Measurements from ENCODE around the gene MORN1.

MORN1 gene

DNA sequence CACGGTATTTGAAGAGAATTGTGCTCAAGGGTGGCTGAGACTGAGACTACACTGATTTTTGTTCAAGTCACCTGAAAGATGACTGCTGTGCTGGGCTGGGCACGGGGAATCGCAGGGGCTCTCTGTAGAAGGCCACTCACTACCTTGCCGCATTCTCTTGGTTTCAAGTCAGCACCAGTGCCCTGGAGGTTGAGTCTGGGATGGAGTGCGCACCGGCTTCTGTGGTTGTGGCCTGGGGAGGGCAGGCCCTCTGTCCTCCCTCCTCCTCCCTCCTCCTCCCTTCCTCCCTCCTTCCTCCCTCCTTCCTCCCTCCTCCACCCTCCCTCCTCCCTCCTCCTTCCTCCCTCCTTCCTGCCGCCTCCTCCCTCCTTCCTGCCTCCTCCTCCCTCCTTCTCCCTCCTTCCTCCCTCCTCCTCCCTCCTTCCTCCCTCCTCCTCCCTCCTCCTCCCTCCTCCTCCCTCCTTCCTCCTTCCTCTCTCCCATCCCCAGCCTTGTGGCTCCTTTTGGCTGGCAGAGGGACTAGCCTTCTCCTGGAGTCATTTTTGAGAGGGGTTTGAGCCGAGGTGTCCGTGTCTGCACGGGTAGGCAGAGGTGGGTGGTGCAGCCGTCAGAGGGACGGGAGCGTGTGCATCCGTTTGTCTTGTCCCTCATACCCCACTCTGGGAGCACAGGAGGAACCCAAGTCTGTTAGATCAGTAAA lies 9.7 kb upstream of the MORN1 start:
- Histone ChIP-seq H3K9me2 (replicated peaks; ENCODE audit: low read depth, low read length) (no peaks in the 10 kb centered on the region), H3K9ac (ENCODE audit: low read depth, low read length, poor library complexity, severe bottlenecking) (no peak overlapping the region), H3K36me3 (ENCODE audit: insufficient read depth, low read length) (peaks cover 58% of the 10 kb centered on the region; the same call in 1 of the 2 replicates), H3F3A (ENCODE audit: low read depth) (no peaks in the 10 kb centered on the region), H3K4me3 (ENCODE audit: low read length, poor library complexity, severe bottlenecking) (no peak overlapping the region), H2AFZ (ENCODE audit: low read length) (no peak overlapping the region), H4K20me1 (ENCODE audit: insufficient read depth, low read length, poor library complexity, severe bottlenecking) (peaks cover 5% of the 10 kb centered on the region), H3K9me3 (ENCODE audit: insufficient read depth, low read depth, low read length) (no peaks in the 10 kb centered on the region), H3K79me2 (ENCODE audit: insufficient read depth, low read length) (peaks cover 1% of the 10 kb centered on the region; the same call in 1 of the 2 replicates), H3K27me3 (ENCODE audit: insufficient read depth, low read length, poor library complexity, severe bottlenecking) (no peaks in the 10 kb centered on the region), H3K4me1 (ENCODE audit: insufficient read depth, low read length, poor library complexity, severe bottlenecking) (no peaks in the 10 kb centered on the region), H3K4me2 (ENCODE audit: low read depth, low read length, poor library complexity, severe bottlenecking) (no peak overlapping the region)
- TF ChIP-seq, protein P1, sequence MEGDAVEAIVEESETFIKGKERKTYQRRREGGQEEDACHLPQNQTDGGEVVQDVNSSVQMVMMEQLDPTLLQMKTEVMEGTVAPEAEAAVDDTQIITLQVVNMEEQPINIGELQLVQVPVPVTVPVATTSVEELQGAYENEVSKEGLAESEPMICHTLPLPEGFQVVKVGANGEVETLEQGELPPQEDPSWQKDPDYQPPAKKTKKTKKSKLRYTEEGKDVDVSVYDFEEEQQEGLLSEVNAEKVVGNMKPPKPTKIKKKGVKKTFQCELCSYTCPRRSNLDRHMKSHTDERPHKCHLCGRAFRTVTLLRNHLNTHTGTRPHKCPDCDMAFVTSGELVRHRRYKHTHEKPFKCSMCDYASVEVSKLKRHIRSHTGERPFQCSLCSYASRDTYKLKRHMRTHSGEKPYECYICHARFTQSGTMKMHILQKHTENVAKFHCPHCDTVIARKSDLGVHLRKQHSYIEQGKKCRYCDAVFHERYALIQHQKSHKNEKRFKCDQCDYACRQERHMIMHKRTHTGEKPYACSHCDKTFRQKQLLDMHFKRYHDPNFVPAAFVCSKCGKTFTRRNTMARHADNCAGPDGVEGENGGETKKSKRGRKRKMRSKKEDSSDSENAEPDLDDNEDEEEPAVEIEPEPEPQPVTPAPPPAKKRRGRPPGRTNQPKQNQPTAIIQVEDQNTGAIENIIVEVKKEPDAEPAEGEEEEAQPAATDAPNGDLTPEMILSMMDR (conservative IDR thresholded peaks at IDR 0.05; ENCODE audit: low read length): no peak
- no peak for TF ChIP-seq EZH2phosphoT487 (IDR thresholded peaks at IDR 0.05; ENCODE audit: borderline replicate concordance)

DNA sequence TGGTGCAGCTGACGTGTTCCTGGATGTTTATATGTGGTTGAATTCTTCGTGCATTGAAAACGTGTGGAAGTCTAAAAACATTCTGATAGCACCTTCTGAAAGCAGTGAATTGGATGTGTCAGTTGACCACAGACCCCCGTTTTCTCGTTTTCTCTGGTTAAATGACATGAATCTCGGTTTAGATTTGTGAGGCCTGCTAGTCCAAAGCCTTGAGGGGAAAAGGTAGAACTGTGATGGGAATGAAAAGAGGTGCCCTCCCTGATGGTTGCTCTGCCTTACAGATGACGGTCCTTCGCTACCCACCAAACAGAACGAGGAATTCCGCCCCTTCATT lies 9.2 kb upstream of the MORN1 start:
- Histone ChIP-seq H4K20me1 (ENCODE audit: insufficient read depth, low read length, poor library complexity, severe bottlenecking) (peaks cover 5% of the 10 kb centered on the region), H3K36me3 (ENCODE audit: insufficient read depth, low read length) (peaks cover 58% of the 10 kb centered on the region; the same call in 1 of the 2 replicates), H3K4me2 (ENCODE audit: low read depth, low read length, poor library complexity, severe bottlenecking) (no peak overlapping the region), H3K4me3 (ENCODE audit: low read length, poor library complexity, severe bottlenecking) (no peak overlapping the region), H3F3A (ENCODE audit: low read depth) (no peaks in the 10 kb centered on the region), H3K9me3 (ENCODE audit: insufficient read depth, low read depth, low read length) (no peaks in the 10 kb centered on the region), H3K4me1 (ENCODE audit: insufficient read depth, low read length, poor library complexity, severe bottlenecking) (no peaks in the 10 kb centered on the region), H3K9ac (ENCODE audit: low read depth, low read length, poor library complexity, severe bottlenecking) (no peak overlapping the region), H2AFZ (ENCODE audit: low read length) (no peak overlapping the region), H3K9me2 (replicated peaks; ENCODE audit: low read depth, low read length) (no peaks in the 10 kb centered on the region), H3K79me2 (ENCODE audit: insufficient read depth, low read length) (peaks cover 6% of the 10 kb centered on the region; the same call in 1 of the 2 replicates), H3K27me3 (ENCODE audit: insufficient read depth, low read length, poor library complexity, severe bottlenecking) (no peaks in the 10 kb centered on the region)
- TF ChIP-seq, protein P1 (conservative IDR thresholded peaks at IDR 0.05; ENCODE audit: low read length): no peak
- TF ChIP-seq EZH2phosphoT487 (IDR thresholded peaks at IDR 0.05; ENCODE audit: borderline replicate concordance): no peak

DNA sequence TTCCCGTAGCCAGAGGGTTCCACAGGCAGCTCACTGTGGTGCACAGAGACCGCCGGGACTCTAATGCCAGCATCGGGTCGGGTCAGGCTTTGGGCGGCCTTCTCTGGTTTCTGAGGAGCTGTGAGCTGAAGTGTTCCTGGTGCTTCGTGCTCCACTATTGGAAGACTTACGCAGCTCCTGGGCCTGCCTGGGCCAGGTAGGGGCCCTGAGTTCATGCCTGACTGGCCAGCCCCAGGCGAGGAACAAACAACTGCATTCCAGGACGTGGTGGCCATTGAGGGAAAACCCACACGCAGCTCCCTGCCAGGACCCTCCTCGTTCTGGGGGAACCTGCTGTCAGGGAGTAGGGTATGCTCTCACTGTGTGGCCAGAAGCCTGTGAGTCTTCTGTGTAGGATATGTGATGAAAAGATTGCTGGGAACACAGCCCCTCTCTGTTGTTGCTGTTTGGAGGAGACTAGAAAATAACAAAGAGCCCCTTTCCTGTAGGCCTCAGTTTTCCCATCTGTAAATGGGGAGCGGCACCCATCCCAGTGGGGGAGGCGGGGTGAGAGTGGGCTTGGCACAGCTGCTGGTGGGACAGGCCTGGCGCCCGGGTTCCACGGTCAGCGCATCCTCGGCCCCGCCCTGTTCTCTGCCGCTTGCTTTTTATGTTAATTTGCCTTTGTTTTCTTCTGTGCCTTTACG lies 8.7 kb upstream of the MORN1 start:
- Histone ChIP-seq H3K36me3 (ENCODE audit: insufficient read depth, low read length) (peaks cover 61% of the 10 kb centered on the region; the same call in 1 of the 2 replicates), H3K4me2 (ENCODE audit: low read depth, low read length, poor library complexity, severe bottlenecking) (no peak overlapping the region), H3F3A (ENCODE audit: low read depth) (no peaks in the 10 kb centered on the region), H3K9ac (ENCODE audit: low read depth, low read length, poor library complexity, severe bottlenecking) (no peak overlapping the region), H3K79me2 (ENCODE audit: insufficient read depth, low read length) (peaks cover 11% of the 10 kb centered on the region; the same call in 1 of the 2 replicates), H3K9me3 (ENCODE audit: insufficient read depth, low read depth, low read length) (no peaks in the 10 kb centered on the region), H4K20me1 (ENCODE audit: insufficient read depth, low read length, poor library complexity, severe bottlenecking) (peaks cover 5% of the 10 kb centered on the region), H3K4me3 (ENCODE audit: low read length, poor library complexity, severe bottlenecking) (no peak overlapping the region), H3K4me1 (ENCODE audit: insufficient read depth, low read length, poor library complexity, severe bottlenecking) (no peaks in the 10 kb centered on the region), H3K27me3 (ENCODE audit: insufficient read depth, low read length, poor library complexity, severe bottlenecking) (no peaks in the 10 kb centered on the region), H3K9me2 (replicated peaks; ENCODE audit: low read depth, low read length) (no peaks in the 10 kb centered on the region), H2AFZ (ENCODE audit: low read length) (no peak overlapping the region)
- TF ChIP-seq EZH2phosphoT487 (IDR thresholded peaks at IDR 0.05; ENCODE audit: borderline replicate concordance): no peak
- TF ChIP-seq, protein P1 (conservative IDR thresholded peaks at IDR 0.05; ENCODE audit: low read length): no peak
